GM15510 (cell line): Measurements from ENCODE around the gene C1QB.

ENCODE experiments used
- POLR2A ChIP-seq: IDR thresholded peaks from 3 replicates; pipeline ENCODE4 v1.6.1; 2011; ENCODE audit warnings: borderline replicate concordance; ENCODE audit not compliant: insufficient read length; ENCODE audit errors: extremely low read depth

The C1QB gene

GRCh38 chr1:22625262-22625925, 27.6 kb upstream of the C1QB start:
- no peak for TF ChIP-seq POLR2A

DNA sequence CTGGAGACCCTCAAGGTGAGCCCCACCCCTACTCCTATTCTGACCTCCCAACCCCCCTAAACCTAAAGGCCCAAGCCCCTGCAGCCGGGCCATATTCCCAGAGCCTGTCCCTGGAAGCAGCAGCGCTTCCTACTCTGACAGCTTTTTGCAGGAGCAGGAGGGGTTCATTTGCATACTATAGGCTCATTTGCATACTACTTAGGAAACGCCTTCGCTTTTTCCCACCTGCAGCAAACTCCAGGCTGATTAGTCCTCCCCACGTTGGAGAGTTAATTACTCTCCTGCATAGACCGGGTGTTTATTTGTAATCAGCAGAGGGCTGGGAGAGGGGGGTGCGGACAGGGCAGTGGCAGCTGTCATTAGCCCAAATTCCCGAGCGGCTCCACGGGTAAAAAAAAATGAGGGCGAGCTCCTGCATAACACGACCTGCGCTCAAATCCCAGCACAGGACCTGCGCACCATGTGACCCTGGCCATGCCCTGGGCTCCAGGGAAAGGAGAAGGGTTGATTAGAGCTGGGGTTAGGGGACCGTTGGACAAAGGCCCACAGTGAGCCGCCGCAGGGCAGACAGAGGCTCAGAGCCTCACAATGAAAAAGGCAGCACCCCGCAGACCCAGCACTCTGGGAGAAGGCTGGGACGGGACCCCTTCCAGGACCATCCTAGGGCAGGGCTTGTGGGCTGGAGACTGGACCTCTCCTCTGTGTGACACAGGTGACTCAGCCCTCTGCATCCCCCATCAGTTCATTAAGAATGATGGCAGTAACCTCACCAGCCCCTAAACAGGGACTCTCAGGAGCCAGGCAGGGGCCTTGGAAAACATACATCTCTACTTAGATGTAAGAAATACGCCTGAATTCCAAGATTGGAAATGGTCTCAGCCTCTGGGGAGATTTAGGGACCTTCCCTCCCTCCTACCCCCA, 26.5 kb upstream of the C1QB start:
- no peak for TF ChIP-seq POLR2A

DNA sequence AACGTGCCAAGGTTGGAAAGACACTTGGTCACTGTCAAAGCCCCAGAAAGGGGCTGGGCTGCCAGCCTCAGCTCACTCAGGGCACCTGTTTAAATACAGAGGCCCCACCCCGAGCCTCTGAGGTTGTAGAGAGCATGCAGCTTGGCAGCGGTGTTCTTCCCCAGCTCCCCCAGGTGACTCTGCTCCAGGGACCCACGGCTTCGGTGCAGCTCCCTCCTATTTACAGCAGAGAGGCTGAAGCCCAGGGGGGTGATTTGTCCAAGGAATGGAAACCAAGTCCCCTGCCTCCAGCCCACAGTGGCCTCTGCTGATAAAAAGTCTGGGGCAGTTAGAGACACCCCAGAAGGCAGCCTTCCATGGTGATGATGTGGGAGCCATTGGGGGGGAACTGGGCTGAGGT, 25.7 kb upstream of the C1QB start:
- no peak for TF ChIP-seq POLR2A

DNA sequence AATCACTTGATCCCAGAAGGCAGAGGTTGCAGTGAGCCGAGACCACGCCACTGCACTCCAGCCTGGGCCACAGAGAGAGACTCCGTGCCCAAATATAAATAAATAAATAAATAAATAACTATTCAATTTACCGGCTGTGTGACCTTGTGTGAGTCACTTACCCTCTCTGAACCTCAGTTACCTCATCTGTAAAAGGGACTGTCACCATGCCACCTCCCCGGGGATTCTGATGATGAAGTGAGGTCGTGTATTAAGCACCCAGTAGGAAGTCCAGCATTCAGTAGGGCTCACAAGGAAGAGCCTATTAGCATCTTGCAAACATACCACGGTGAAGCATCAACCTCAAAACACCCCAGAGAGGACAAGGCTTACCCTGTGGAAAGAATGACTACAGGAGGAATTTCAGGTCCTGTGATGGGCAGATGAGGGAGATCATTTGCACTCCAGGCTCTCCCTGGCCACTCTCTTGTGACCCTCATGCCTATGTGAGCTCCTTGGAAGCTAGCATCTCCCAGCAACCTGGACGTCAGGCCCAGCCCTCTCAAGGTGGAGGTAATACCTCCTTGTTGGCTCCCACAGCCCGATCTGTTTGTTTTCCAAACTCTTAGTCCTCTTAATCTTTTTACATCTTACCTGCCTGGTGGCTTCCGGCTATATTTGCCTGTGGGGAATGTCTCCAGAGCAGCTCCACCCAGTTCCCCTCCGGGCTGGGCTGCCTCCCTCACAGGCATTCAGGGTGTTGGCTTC, 24.2 kb upstream of the C1QB start:
- TF ChIP-seq POLR2A: no peak

GRCh38 chr1:22629886-22630285, 23.1 kb upstream of the C1QB start:
- no peak for TF ChIP-seq POLR2A

GRCh38 chr1:22633697-22634463, 19.2 kb upstream of the C1QB start:
- TF ChIP-seq POLR2A: no peak

GRCh38 chr1:22635436-22635835, 17.6 kb upstream of the C1QB start:
- TF ChIP-seq POLR2A: no peak

DNA sequence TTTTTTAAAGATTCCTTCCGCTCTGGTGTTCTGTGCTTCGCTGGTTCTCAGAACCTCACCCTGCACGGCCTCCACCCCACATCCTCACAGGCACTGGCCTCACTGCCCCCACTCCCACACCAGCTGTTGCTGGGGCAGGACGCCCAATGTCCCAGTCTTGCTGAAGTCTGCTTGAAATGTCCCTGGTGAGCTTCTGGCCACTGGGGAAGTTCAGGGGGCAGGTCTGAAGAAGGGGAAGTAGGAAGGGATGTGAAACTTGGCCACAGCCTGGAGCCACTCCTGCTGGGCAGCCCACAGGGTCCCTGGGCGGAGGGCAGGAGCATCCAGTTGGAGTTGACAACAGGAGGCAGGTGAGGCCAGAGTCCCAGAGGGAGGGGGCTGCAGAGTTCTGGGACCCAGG, 16.7 kb upstream of the C1QB start, which contains the start of gene C1QA:
Gene C1QA (plus strand): TSS at position 276 of the 400 bp plus-strand sequence. CDS start 989 bp downstream, outside the sequence.
- no peak for TF ChIP-seq POLR2A

DNA sequence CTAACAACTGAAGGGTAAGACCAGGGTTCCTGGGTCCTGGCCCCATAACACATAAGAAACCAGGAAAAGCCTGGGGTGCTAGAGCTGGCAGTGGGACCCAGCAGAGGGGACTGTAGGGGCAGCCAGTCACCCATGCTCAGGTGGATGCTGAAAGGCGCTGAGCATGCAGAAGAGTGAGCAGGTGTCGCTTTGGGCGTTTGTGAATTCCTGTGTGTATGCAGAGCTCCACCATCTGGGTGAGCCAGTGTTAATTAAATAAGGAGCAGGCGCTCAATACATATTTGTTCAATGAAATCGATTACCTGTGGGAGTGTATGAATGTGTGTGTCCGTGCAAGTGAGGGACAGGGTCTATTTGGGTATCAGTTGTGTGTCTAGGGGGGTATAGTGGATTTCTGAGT, 16.1 kb upstream of the C1QB start:
- no peak for TF ChIP-seq POLR2A

DNA sequence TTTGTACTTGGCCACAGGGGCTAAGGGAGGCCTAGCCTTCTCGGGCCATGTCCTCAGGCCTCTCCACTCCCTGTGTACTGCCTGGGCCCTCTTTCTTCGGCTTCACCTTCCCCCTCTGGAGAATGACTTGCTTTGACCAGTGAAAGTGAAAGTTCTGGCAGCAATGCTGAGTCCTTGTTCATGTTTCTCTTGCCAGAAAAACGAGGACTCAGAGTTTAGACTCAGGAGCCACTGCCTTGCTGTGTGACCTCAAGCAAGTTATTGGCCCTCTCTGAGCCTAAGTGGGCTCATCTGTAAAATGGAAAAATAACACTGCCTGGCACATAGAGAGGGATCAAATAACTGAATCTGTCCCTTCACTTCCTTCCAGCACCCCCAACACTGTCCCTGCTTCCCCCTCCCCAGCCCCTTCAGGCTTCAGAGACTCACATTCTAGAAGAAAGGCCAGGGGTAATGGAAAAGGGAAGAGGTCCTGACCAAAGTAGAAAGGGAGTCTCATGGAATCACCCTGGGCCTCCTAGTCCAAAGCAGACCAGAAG, 15.1 kb upstream of the C1QB start:
- no peak for TF ChIP-seq POLR2A

- TF ChIP-seq POLR2A: no peak
These were observed 14.4 kb upstream of the C1QB start for GRCh38 chr1:22638476-22639234.

DNA sequence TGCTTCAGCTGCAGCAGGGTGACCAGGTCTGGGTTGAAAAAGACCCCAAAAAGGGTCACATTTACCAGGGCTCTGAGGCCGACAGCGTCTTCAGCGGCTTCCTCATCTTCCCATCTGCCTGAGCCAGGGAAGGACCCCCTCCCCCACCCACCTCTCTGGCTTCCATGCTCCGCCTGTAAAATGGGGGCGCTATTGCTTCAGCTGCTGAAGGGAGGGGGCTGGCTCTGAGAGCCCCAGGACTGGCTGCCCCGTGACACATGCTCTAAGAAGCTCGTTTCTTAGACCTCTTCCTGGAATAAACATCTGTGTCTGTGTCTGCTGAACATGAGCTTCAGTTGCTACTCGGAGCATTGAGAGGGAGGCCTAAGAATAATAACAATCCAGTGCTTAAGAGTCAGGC, 13.8 kb upstream of the C1QB start:
- no peak for TF ChIP-seq POLR2A

DNA sequence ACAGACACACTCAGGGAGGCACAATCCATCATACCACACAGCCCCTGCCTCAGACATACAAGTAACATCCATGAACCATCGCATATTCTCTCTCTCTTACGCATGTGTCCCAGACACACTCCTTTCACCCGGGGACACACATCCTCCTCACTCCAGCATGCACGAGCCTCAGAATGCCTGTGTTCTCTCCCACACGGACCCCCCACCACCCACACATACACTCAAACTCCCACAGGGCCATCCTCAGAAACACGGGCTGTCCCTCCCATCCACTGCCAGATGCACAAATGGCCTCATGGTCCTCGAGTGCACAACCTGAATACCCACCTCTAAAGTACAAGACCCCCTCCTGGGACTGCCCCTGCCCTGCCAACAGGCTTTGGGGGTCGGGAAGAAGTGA, 11.8 kb upstream of the C1QB start:
- no peak for TF ChIP-seq POLR2A
